ENCODE measurements around the gene NCK2. TPM values are rescaled to one million over a fixed set of nuclear protein-coding genes. Genes with fewer than 3 reads are reported as not detected.

Gene NCK2
- total and polyA plus RNA-seq, 10 of the 15 experiments (the other 5 are each of a cell fraction or from before 2014, with no cell fraction given) = 1.2 to 30.9 (median 14.1) TPM

- H3K4me1 ChIP-seq (ENCODE audit: control insufficient read depth, insufficient read depth, low read length) = peaks cover 37% of the 10 kb centered on the region
- RAD21 ChIA-PET (ENCODE audit: unreplicated experiment) = interaction anchor here (0.9 to 2.0 kb wide), 5 partner anchors 8 to 37 kb away, joined by 4 to 10 read pairs (median 5); no protein-coding TSS in a partner anchor
- DNase-seq (ENCODE audit: low read depth, low spot score) = peak; percentile 74
- peak; percentile 73; the same call in 1 of the 2 replicates for TF ChIP-seq MEF2A (IDR thresholded peaks at IDR 0.05; ENCODE audit: insufficient read depth, low read depth, low read length)
- TF ChIP-seq, protein P1, sequence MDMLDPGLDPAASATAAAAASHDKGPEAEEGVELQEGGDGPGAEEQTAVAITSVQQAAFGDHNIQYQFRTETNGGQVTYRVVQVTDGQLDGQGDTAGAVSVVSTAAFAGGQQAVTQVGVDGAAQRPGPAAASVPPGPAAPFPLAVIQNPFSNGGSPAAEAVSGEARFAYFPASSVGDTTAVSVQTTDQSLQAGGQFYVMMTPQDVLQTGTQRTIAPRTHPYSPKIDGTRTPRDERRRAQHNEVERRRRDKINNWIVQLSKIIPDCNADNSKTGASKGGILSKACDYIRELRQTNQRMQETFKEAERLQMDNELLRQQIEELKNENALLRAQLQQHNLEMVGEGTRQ (IDR thresholded peaks at IDR 0.05; ENCODE audit: borderline replicate concordance, low read depth, low read length) = no peak
- no peak for TF ChIP-seq E2F8 (IDR thresholded peaks at IDR 0.05; ENCODE audit: low read depth, partially characterized antibody)
- no peak for TF ChIP-seq MXI1 (IDR thresholded peaks at IDR 0.05; ENCODE audit: low read depth, low read length)
- no peak for TF ChIP-seq NR2C1 (IDR thresholded peaks at IDR 0.05)
- TF ChIP-seq RB1 (IDR thresholded peaks at IDR 0.05; ENCODE audit: borderline replicate concordance) = no peak
- no peak for TF ChIP-seq TCF7 (IDR thresholded peaks at IDR 0.05; ENCODE audit: borderline replicate concordance)
- TF ChIP-seq ZSCAN29 (IDR thresholded peaks at IDR 0.05) = no peak
- no peak for TF ChIP-seq SPI1 (IDR thresholded peaks at IDR 0.05; ENCODE audit: borderline replicate concordance, insufficient read depth, low read depth, low read length)
- TF ChIP-seq MTA3 (IDR thresholded peaks at IDR 0.05; ENCODE audit: borderline replicate concordance, low read length) = no peak
- no peak for TF ChIP-seq POLR2A (IDR thresholded peaks at IDR 0.05; ENCODE audit: low read depth, low read length)
- TF ChIP-seq CHD4 (IDR thresholded peaks at IDR 0.05) = no peak
- TF ChIP-seq SMC3 (IDR thresholded peaks at IDR 0.05; ENCODE audit: borderline replicate concordance, low read length) = peak; percentile 37; the same call in 1 of the 2 replicates
- peak; percentile 20; the same call in 1 of the 2 replicates for TF ChIP-seq FOXM1 (IDR thresholded peaks at IDR 0.05; ENCODE audit: low read depth, low read length)
- TF ChIP-seq TCF3 (IDR thresholded peaks at IDR 0.05; ENCODE audit: borderline replicate concordance, insufficient read depth, low read depth, low read length) = no peak
- no peak for TF ChIP-seq IRF3 (IDR thresholded peaks at IDR 0.05)
- TF ChIP-seq JUND (IDR thresholded peaks at IDR 0.05; ENCODE audit: low read depth, low read length) = peak; percentile 26; the same call in 1 of the 2 replicates
- TF ChIP-seq, protein P2, sequence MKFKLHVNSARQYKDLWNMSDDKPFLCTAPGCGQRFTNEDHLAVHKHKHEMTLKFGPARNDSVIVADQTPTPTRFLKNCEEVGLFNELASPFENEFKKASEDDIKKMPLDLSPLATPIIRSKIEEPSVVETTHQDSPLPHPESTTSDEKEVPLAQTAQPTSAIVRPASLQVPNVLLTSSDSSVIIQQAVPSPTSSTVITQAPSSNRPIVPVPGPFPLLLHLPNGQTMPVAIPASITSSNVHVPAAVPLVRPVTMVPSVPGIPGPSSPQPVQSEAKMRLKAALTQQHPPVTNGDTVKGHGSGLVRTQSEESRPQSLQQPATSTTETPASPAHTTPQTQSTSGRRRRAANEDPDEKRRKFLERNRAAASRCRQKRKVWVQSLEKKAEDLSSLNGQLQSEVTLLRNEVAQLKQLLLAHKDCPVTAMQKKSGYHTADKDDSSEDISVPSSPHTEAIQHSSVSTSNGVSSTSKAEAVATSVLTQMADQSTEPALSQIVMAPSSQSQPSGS (IDR thresholded peaks at IDR 0.05; ENCODE audit: low read length) = peak; percentile 65; the same call in 1 of the 2 replicates
Measured at GRCh38 chr2:105789745-105790460, 45.2 kb downstream of the NCK2 start.

More at GRCh38 chr2:105789745-105790460, 45.2 kb downstream of the NCK2 start:
- ChIA-PET CTCF (interaction anchor here (0.9 to 2.8 kb wide), 10 partner anchors 8 to 248 kb away, joined by 3 to 24 read pairs (median 4); no protein-coding TSS in a partner anchor), POLR2A (interaction anchor here (0.5 to 1.5 kb wide), 6 partner anchors 9 to 297 kb away, joined by 3 to 4 read pairs (median 3); no protein-coding TSS in a partner anchor), SMC1A (ENCODE audit: uncharacterized antibody, unreplicated experiment) (interaction anchor here (1.2 to 5.5 kb wide), 8 partner anchors 10 to 44 kb away, joined by 3 to 21 read pairs (median 5); no protein-coding TSS in a partner anchor)
- Histone ChIP-seq H4K20me1 (ENCODE audit: control insufficient read depth, insufficient read depth) (no peaks in the 10 kb centered on the region), H3K27me3 (replicated peaks in 1 of 2; ENCODE audit: control insufficient read depth in 2 of 2, insufficient read depth in 2 of 2, low read length in 1 of 2) (no peaks in the 10 kb centered on the region), H3K4me3 (peak overlapping the region; percentile 29; the same call in 1 of the 2 replicates), H2AFZ (ENCODE audit: control insufficient read depth, low read depth, low read length) (peak overlapping the region; percentile 21; the same call in 1 of the 2 replicates), H3K9ac (ENCODE audit: control insufficient read depth, insufficient read depth, low read length) (peak overlapping the region; percentile 18; the same call in 1 of the 2 replicates), H3K79me2 (ENCODE audit: control insufficient read depth, insufficient read depth, low read length) (peaks cover 69% of the 10 kb centered on the region), H3K27ac (ENCODE audit: control insufficient read depth, insufficient read depth) (peak overlapping the region; percentile 76), H3K4me2 (ENCODE audit: control insufficient read depth, insufficient read depth) (peak overlapping the region; percentile 70), H3K36me3 (ENCODE audit: control insufficient read depth in 2 of 2, insufficient read depth in 2 of 2, low read length in 1 of 2) (no peaks in the 10 kb centered on the region; a peak in 1 of 4 replicates), H3K9me3 (replicated peaks; ENCODE audit: control insufficient read depth, insufficient read depth, low read length) (no peaks in the 10 kb centered on the region)
- 5% methylated on average over 11 of the region's 11 CpGs for whole genome bisulfite sequencing (ENCODE audit: insufficient coverage, insufficient replicate concordance, low lambda C conversion rate, missing lambda C conversion rate)
- FAIRE-seq = peak; percentile 83
- intact Hi-C loops (cut with micrococcal nuclease; ENCODE audit: unreplicated experiment) (no loop called here), in situ Hi-C loops (cut with MboI) (no loop called here)
- peak; percentile 93 for ATAC-seq
- no TSS peak for BruUV-seq (replicated peaks)

All from GM12878 (cell line).